Glutamatergic neuron (in vitro differentiated cells): ENCODE measurements around the gene ZNF333. TPM values are rescaled to one million over a fixed set of nuclear protein-coding genes. Genes with fewer than 3 reads are reported as not detected.

Experiments
- DNase-seq: peaks from one replicate; pipeline ENCODE4 v3.0.0; 2022
- H3K27ac Mint-ChIP-seq: one replicate; pipeline ENCODE4 v1.8.0; 2020; ENCODE audit warnings: mild to moderate bottlenecking, mixed read lengths, inconsistent platforms; ENCODE audit not compliant: unreplicated experiment
- H3K27me3 Mint-ChIP-seq: one replicate; pipeline ENCODE4 v1.8.0; 2020; ENCODE audit warnings: mild to moderate bottlenecking, moderate library complexity, mixed read lengths, inconsistent platforms; ENCODE audit not compliant: unreplicated experiment
- H3K36me3 Mint-ChIP-seq: one replicate; pipeline ENCODE4 v1.8.0; 2020; ENCODE audit warnings: mild to moderate bottlenecking, mixed read lengths, inconsistent platforms; ENCODE audit not compliant: unreplicated experiment
- H3K4me1 Mint-ChIP-seq: one replicate; pipeline ENCODE4 v1.8.0; 2020; ENCODE audit warnings: mild to moderate bottlenecking, low read depth, mixed read lengths, inconsistent platforms; ENCODE audit not compliant: unreplicated experiment
- H3K4me3 Mint-ChIP-seq: one replicate; pipeline ENCODE4 v1.8.0; 2020; ENCODE audit warnings: mild to moderate bottlenecking, mixed read lengths, inconsistent platforms; ENCODE audit not compliant: unreplicated experiment
- H3K9me3 Mint-ChIP-seq: one replicate; pipeline ENCODE4 v1.8.0; 2020; ENCODE audit warnings: mild to moderate bottlenecking, moderate library complexity, mixed read lengths, inconsistent platforms; ENCODE audit not compliant: unreplicated experiment
- CTCF ChIP-seq: fragments of 200-600 bp; sonication (generic); IDR thresholded peaks from one replicate; pipeline ENCODE4 v1.5.0; 2021; ENCODE audit not compliant: partially characterized antibody, unreplicated experiment
- total RNA-seq: library from RNA; stranded (reverse); fragmentation: NEBNext Ultra II Directional; extraction: Animal tissue kit (Norgen Biotek cat#: 25700); gene quantifications from one replicate; pipeline ENCODE4 v1.2.1, GENCODE V29; 2021; ENCODE audit not compliant: unreplicated experiment

The ZNF333 gene
- total RNA-seq, 1 donor from 2014 or later, result 32.9 TPM

- Mint-ChIP-seq H3K27me3 (no peaks in the 10 kb centered on the region), H3K27ac (no peak overlapping the region), H3K9me3 (peaks cover 2% of the 10 kb centered on the region), H3K36me3 (peaks cover 6% of the 10 kb centered on the region), H3K4me3 (no peak overlapping the region), H3K4me1 (no peaks in the 10 kb centered on the region)
- TF ChIP-seq CTCF, result no peak
- no peak for DNase-seq
Measured at GRCh38 chr19:14746886-14747285, 57.0 kb downstream of the ZNF333 start.

GRCh38 chr19:14748601-14749000, 58.8 kb downstream of the ZNF333 start:
- H3K36me3 Mint-ChIP-seq, result peaks cover 6% of the 10 kb centered on the region
- no peak overlapping the region for H3K27ac Mint-ChIP-seq
- peaks cover 2% of the 10 kb centered on the region for H3K9me3 Mint-ChIP-seq
- DNase-seq, result no peak
- no peak overlapping the region for H3K4me3 Mint-ChIP-seq
- no peak for TF ChIP-seq CTCF
- no peaks in the 10 kb centered on the region for H3K27me3 Mint-ChIP-seq
- no peaks in the 10 kb centered on the region for H3K4me1 Mint-ChIP-seq

GRCh38 chr19:14758816-14759215, 69.0 kb downstream of the ZNF333 start:
- peaks cover 4% of the 10 kb centered on the region for H3K27me3 Mint-ChIP-seq
- TF ChIP-seq CTCF, result no peak
- H3K36me3 Mint-ChIP-seq, result peaks cover 5% of the 10 kb centered on the region
- peaks cover 2% of the 10 kb centered on the region for H3K9me3 Mint-ChIP-seq
- peak overlapping the region; percentile 40 for H3K4me3 Mint-ChIP-seq
- no peak for DNase-seq
- H3K4me1 Mint-ChIP-seq, result no peaks in the 10 kb centered on the region
- no peak overlapping the region for H3K27ac Mint-ChIP-seq

GRCh38 chr19:14761607-14762006, 71.8 kb downstream of the ZNF333 start:
- no peaks in the 10 kb centered on the region for H3K4me1 Mint-ChIP-seq
- peaks cover 5% of the 10 kb centered on the region for H3K36me3 Mint-ChIP-seq
- no peak overlapping the region for H3K4me3 Mint-ChIP-seq
- H3K27me3 Mint-ChIP-seq, result peaks cover 9% of the 10 kb centered on the region
- TF ChIP-seq CTCF, result no peak
- DNase-seq, result no peak
- H3K27ac Mint-ChIP-seq, result no peak overlapping the region
- no peaks in the 10 kb centered on the region for H3K9me3 Mint-ChIP-seq

GRCh38 chr19:14762111-14762510, 72.3 kb downstream of the ZNF333 start:
- Mint-ChIP-seq H3K27me3 (peaks cover 9% of the 10 kb centered on the region), H3K36me3 (peaks cover 5% of the 10 kb centered on the region), H3K4me3 (no peak overlapping the region), H3K27ac (no peak overlapping the region), H3K4me1 (no peaks in the 10 kb centered on the region), H3K9me3 (no peaks in the 10 kb centered on the region)
- no peak for TF ChIP-seq CTCF
- no peak for DNase-seq
